ENCODE results near the gene RASSF5. TPM values are rescaled to one million over a fixed set of nuclear protein-coding genes. Genes with fewer than 3 reads are reported as not detected.

Gene RASSF5
- polyA plus RNA-seq, 1 of the 3 experiments (the other 2 are of a cell fraction) = 2.2 TPM

- POLR2A ChIA-PET = no interaction called here
- TF ChIP-seq TEAD4 (IDR thresholded peaks at IDR 0.05; ENCODE audit: borderline replicate concordance, insufficient read depth) (no peak), RXRA (IDR thresholded peaks at IDR 0.05; ENCODE audit: borderline replicate concordance, low read depth) (no peak), FOXJ3 (CRISPR knock-in tag; IDR thresholded peaks at IDR 0.05) (no peak), ELF1 (IDR thresholded peaks at IDR 0.05) (no peak), EZH2phosphoT487 (IDR thresholded peaks at IDR 0.05; ENCODE audit: borderline replicate concordance, low read depth) (no peak), SIN3A (IDR thresholded peaks at IDR 0.05; ENCODE audit: borderline replicate concordance, low read depth, low read length) (no peak), RFX5 (IDR thresholded peaks at IDR 0.05; ENCODE audit: low read length) (no peak), USF2 (IDR thresholded peaks at IDR 0.05; ENCODE audit: borderline replicate concordance, low read depth, low read length) (no peak), USF1 (IDR thresholded peaks at IDR 0.05; ENCODE audit: borderline replicate concordance, low read depth) (no peak), FOSL2 (IDR thresholded peaks at IDR 0.05; ENCODE audit: borderline replicate concordance, low read depth) (no peak), JUND (IDR thresholded peaks at IDR 0.05) (no peak), YY1 (IDR thresholded peaks at IDR 0.05; ENCODE audit: low read depth) (no peak), RAD21 (IDR thresholded peaks at IDR 0.05; ENCODE audit: low read length) (no peak), NFIC (IDR thresholded peaks at IDR 0.05; ENCODE audit: borderline replicate concordance) (no peak), TAF1 (IDR thresholded peaks at IDR 0.05; ENCODE audit: borderline replicate concordance, low read depth, low read length) (no peak)
- no peaks in the 10 kb centered on the region for H3K36me3 ChIP-seq (replicated peaks in 1 of 2; ENCODE audit: control insufficient read depth in 1 of 2, insufficient read depth in 2 of 2, low read length in 1 of 2)
- no peaks in the 10 kb centered on the region for H4K20me1 ChIP-seq (ENCODE audit: insufficient read depth)
- CTCF ChIA-PET = interaction anchor here (0.8 to 6.8 kb wide), 5 partner anchors 8 to 110 kb away, joined by 3 to 67 read pairs (median 15); no protein-coding TSS in a partner anchor
- no peak for DNase-seq
- no peaks in the 10 kb centered on the region for H3K79me2 ChIP-seq (ENCODE audit: insufficient read depth)
- H3K27me3 ChIP-seq (ENCODE audit: insufficient read depth) = no peaks in the 10 kb centered on the region; the same call in 1 of the 2 replicates
- no peaks in the 10 kb centered on the region for H3F3A ChIP-seq (replicated peaks; ENCODE audit: insufficient read depth)
- H3K4me3 ChIP-seq (ENCODE audit: low read depth in 2 of 2, low read length in 1 of 2) = no peak overlapping the region
- H3K9me3 ChIP-seq = no peaks in the 10 kb centered on the region
- H3K4me1 ChIP-seq (ENCODE audit: control insufficient read depth in 1 of 2, insufficient read depth in 2 of 2, low read depth in 1 of 2, low read length in 1 of 2) = peaks cover 0 to 10% of the 10 kb centered on the region in 2 experiments; a peak in 2 of 4 replicates
- H3K9ac ChIP-seq = no peak overlapping the region
- H3K4me2 ChIP-seq = no peak overlapping the region
- no peaks in the 10 kb centered on the region for H3K9me2 ChIP-seq
- no peak overlapping the region for H3K27ac ChIP-seq (ENCODE audit: low read depth in 2 of 2, low read length in 1 of 2)
- 95% methylated on average over 3 of the region's 3 CpGs for WGBS (ENCODE audit: low lambda C conversion rate)
- H2AFZ ChIP-seq (ENCODE audit: low read depth) = no peak overlapping the region
Measured at GRCh38 chr1:206554211-206554610, 46.9 kb downstream of the RASSF5 start.

- no peak overlapping the region for H2AFZ ChIP-seq (ENCODE audit: low read depth)
- 89% methylated on average over 1 of the region's 1 CpG for WGBS (ENCODE audit: low lambda C conversion rate)
- CTCF ChIA-PET = interaction anchor here (0.6 to 6.8 kb wide), 9 partner anchors 9 to 109 kb away, joined by 3 to 67 read pairs (median 7); no protein-coding TSS in a partner anchor
- H3K27ac ChIP-seq (ENCODE audit: low read depth in 2 of 2, low read length in 1 of 2) = no peak overlapping the region
- no peak overlapping the region for H3K4me3 ChIP-seq (ENCODE audit: low read depth in 2 of 2, low read length in 1 of 2)
- H3K4me1 ChIP-seq (ENCODE audit: control insufficient read depth in 1 of 2, insufficient read depth in 2 of 2, low read depth in 1 of 2, low read length in 1 of 2) = peaks cover 0 to 10% of the 10 kb centered on the region in 2 experiments; a peak in 2 of 4 replicates
- no peak overlapping the region for H3K4me2 ChIP-seq
- H3K9ac ChIP-seq = no peak overlapping the region
- no peaks in the 10 kb centered on the region for H4K20me1 ChIP-seq (ENCODE audit: insufficient read depth)
- H3F3A ChIP-seq (replicated peaks; ENCODE audit: insufficient read depth) = no peaks in the 10 kb centered on the region
- POLR2A ChIA-PET = interaction anchor here (0.6 kb wide), 1 partner anchor 13 kb away, joined by 3 read pairs; no protein-coding TSS in a partner anchor
- no peaks in the 10 kb centered on the region; the same call in 1 of the 2 replicates for H3K27me3 ChIP-seq (ENCODE audit: insufficient read depth)
- H3K9me3 ChIP-seq = no peaks in the 10 kb centered on the region
- no peaks in the 10 kb centered on the region for H3K36me3 ChIP-seq (replicated peaks in 1 of 2; ENCODE audit: control insufficient read depth in 1 of 2, insufficient read depth in 2 of 2, low read length in 1 of 2)
- H3K79me2 ChIP-seq (ENCODE audit: insufficient read depth) = no peaks in the 10 kb centered on the region
- H3K9me2 ChIP-seq = no peaks in the 10 kb centered on the region
- DNase-seq = no peak
- TF ChIP-seq YY1 (IDR thresholded peaks at IDR 0.05; ENCODE audit: low read depth) (no peak), FOXJ3 (CRISPR knock-in tag; IDR thresholded peaks at IDR 0.05) (no peak), USF2 (IDR thresholded peaks at IDR 0.05; ENCODE audit: borderline replicate concordance, low read depth, low read length) (no peak), TAF1 (IDR thresholded peaks at IDR 0.05; ENCODE audit: borderline replicate concordance, low read depth, low read length) (no peak), RFX5 (IDR thresholded peaks at IDR 0.05; ENCODE audit: low read length) (no peak), CHD2 (IDR thresholded peaks at IDR 0.05; ENCODE audit: low read length, partially characterized antibody) (no peak), FOSL2 (IDR thresholded peaks at IDR 0.05; ENCODE audit: borderline replicate concordance, low read depth) (no peak), MXI1 (IDR thresholded peaks at IDR 0.05; ENCODE audit: low read depth, low read length) (no peak), RAD21 (IDR thresholded peaks at IDR 0.05; ENCODE audit: low read length) (no peak), GATA2 (CRISPR knock-in tag; IDR thresholded peaks at IDR 0.05) (no peak), ZBTB33 (IDR thresholded peaks at IDR 0.05; ENCODE audit: borderline replicate concordance, low read depth) (no peak), NRF1 (IDR thresholded peaks at IDR 0.05; ENCODE audit: low read depth, low read length) (no peak), RXRA (IDR thresholded peaks at IDR 0.05; ENCODE audit: borderline replicate concordance, low read depth) (no peak), NFIC (IDR thresholded peaks at IDR 0.05; ENCODE audit: borderline replicate concordance) (no peak), SMC3 (IDR thresholded peaks at IDR 0.05; ENCODE audit: low read depth, low read length) (no peak), JUND (IDR thresholded peaks at IDR 0.05) (no peak)
Measured at GRCh38 chr1:206554701-206555472, 47.6 kb downstream of the RASSF5 start.
